Lower leg skin (tissue), 3 donors: Measurements from ENCODE around the gene FARP1.

ENCODE experiments used
- CTCF ChIP-seq, 3 donors: fragments of 450-650 bp; IDR thresholded peaks; one replicate each; pipeline ENCODE4 v1.5.1; 2016; ENCODE audit warnings: antibody characterized with exemption in 3 of 3, mild to moderate bottlenecking in 3 of 3, moderate library complexity in 2 of 3
- POLR2A ChIP-seq, 2 donors: fragments of 450-650 bp; IDR thresholded peaks; one replicate each; pipeline ENCODE4 v1.6.1; 2016 to 2017; ENCODE audit warnings: antibody characterized with exemption in 2 of 2, mild to moderate bottlenecking in 1 of 2, moderate library complexity in 1 of 2

- no peak for TF ChIP-seq CTCF (IDR thresholded peaks at IDR 0.05)
- TF ChIP-seq POLR2A (IDR thresholded peaks at IDR 0.05): no peak
Measured at GRCh38 chr13:98325724-98326123, 182.8 kb downstream of the FARP1 start.
